Limb (tissue), 2 donors: Measurements from ENCODE around the gene UBE2L6.

Experiments used
- DNase-seq, 2 donors: peaks; one replicate each; pipeline ENCODE4 v3.0.0-alpha.2; 2016; ENCODE audit errors: extremely low spot score in 2 of 2

UBE2L6 gene

DNA sequence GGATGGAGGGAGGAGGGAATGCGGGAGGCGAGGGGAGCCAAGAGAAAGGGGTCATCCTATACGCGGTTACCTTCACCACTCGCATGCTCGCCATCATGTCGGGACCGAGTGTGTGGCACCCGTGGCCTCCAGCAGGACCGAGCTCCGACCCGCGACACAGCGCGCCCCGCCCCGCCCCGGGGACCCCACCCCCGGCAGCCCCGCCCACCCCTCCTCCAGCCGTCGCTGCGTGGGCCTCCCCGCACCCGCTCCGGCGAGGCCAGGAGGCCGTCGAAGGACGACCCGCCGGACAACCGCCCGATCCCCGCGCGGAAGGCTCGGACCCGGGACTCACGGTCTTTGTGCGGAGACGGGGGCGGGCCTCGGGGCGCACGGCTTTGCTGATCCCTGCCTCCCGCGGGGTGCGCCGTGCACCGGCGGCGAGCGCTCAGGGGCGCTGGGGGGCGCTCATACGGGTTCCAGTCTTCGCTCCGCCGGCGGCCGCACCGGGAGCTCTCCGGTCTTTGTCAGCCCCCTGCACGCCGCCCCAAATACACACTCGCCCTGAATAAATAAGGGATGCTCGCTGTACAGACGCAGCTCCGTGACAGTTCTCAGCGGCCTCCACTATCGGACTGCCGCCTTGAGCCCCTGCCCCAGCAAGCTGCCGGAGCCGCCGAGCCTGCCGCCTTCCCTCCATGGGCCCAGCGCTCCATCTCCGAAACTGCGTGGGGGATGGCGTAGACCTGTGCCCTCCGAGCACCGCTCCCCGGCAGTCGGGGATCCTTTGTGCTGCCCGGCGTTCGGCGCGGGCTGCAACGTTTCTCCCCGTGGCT is at the start of gene UBE2L6:
Gene UBE2L6 (minus strand): TSS at position 158 of the 815 bp plus-strand sequence. CDS start 61 bp downstream, at position 97.
- DNase-seq, result peak; percentile 38 to 83

DNA sequence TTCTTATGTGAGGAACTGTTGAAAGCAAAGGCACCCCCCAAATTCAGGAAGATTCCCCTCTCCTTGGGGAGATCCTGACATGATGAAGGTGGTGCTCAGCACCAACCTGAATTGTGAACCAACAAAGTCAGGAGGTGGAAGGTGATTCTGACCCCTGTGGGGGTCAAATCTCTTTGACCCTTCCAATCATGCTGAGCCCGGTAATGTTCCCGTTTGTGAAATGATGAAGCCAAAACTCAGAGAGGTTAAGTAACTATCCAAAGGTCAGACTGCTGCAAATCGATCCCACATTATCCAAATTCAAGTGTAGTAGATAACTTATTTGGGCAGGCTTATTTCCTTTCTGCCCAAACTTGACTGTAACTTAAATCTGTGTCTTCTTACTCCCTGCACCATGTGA is 49.1 kb upstream of the UBE2L6 start:
- no peak for DNase-seq

DNA sequence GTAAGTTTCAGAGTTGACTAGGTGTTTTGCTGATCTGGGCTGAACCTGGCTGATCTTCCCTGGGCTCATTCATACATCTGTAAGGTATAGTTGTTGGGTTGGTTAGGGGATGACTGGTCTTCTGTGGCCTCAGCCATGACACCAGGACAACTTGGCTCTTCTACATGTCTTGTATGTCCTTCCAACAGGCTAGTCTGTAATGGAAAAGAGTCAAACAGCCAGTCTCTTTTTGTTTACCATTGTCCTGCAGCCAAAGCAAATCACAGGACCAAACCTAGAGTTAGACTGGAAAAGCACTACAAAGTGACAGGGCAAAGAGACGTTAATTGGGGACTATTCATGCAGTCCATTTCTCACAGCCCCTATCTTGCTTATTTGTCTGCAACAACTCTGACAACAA is 47.8 kb upstream of the UBE2L6 start:
- no peak for DNase-seq

DNA sequence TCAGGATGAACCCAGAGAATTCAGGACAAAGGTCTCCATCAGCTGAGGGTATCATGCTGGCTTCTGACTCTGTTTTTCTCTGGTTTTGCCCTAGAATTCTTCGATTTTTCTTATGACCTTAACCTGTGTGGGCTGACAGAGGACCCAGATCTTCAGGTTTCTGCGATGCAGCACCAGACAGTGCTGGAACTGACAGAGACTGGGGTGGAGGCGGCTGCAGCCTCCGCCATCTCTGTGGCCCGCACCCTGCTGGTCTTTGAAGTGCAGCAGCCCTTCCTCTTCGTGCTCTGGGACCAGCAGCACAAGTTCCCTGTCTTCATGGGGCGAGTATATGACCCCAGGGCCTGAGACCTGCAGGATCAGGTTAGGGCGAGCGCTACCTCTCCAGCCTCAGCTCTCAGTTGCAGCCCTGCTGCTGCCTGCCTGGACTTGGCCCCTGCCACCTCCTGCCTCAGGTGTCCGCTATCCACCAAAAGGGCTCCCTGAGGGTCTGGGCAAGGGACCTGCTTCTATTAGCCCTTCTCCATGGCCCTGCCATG is 46.8 kb upstream of the UBE2L6 start:
- DNase-seq, result no peak

DNA sequence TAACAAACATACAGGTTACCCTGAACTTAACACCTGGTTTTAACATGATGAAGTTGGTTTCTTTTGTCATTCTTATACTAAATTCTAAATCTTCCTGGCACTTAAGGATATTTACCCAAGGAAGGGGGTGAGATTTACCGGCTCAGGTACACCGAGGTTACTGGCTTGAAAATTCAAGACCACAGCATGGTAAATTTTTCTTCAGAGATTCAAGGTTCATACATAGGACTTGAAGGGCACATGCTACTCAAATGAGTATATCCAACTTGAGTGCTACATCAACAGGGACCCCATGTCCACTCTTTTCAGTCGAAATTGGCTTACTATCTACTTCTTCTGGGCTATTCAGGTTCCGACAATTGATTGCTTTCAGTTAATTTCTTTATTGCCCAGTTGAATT is 42.7 kb upstream of the UBE2L6 start:
- no peak for DNase-seq

DNA sequence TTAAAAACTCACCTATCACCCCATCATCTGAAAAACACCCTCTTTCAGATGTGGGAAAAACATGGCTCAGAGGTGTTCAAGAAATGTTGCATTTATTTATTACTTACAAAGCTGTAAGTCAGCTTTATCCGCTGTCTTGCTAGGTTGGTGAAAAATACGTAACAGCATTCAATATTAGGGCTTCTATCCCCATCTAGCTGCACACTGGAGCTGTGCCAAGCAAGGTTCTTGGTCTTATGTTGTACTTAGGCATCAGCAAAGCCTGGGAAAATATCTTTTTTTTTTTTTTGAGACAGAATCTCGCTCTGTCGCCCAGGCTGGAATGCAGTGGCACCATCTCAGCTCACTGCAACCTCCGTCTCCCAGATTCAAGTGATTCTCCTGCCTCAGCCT is 37.6 kb upstream of the UBE2L6 start:
- DNase-seq, result no peak

DNA sequence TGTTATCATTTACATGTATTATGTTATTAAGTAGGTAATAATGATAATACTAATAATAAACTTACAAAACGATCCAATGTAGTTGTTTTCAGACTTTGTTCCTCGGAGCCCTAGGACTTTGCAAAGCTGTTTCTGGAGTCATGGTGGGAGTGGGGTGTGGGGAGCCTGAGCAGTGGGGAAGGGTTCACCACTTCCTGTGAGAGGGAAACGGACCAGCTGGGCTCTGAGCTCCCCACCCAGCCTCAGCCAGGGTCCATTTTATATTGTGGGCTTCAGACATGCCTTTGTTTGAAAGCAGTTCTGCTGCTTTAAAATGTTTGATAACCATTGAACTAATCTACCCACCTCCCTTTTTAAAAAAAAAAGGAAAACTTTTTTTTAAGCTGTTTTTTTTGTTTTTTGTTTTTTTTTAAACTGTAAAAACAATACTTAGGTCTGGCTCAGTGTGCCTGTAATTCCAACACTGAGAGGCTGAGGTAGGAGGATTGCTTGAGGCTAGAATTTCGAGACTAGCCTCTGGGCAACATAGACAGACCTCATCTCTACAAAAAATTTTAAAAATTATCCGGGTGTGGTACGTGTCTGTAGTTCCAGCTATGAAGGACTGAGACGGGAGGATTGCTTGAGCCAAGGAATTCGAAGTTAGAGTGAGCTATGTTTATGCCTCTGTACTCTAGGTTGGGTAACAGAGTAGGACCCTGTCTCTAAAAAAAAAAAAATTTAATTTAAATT is 37.0 kb upstream of the UBE2L6 start:
- DNase-seq, result no peak

DNA sequence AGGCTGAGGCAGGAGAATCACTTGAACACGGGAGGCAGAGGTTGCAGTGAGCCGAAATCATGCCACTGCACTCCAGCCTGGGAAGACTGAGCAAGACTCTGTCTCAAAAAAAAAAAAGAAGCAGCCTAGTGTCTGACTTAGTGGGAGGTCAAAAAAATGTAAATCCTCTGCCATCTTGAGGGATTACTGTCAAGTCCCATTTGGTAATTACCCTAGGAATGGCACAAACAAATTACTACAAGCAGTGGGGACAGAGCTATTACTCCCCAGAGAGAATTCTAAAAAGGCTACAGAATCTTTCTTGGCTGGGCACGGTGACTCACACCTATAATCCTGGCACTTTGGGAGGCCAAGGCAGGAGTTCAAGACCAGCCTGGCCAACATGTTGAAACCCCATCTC is 33.8 kb upstream of the UBE2L6 start:
- no peak for DNase-seq

DNA sequence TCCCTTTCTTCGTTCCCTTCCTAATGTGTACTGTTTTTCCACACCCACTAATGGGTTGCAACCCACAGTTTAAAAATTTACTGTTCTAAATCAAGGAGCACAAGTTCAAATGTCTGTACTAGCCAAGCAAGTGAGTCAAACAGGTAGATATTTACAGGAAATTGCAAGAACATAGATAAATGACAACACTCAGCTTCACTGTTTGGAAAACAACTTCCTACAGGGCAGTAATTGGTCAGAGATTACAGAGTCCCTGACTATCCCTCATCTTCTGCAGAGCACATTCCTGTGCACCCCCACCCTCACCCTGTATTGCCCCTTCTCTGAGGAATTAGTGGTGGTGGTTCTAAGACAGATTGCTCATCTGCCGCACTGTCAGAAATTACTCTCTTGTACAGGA is 31.9 kb upstream of the UBE2L6 start:
- DNase-seq, result no peak

DNA sequence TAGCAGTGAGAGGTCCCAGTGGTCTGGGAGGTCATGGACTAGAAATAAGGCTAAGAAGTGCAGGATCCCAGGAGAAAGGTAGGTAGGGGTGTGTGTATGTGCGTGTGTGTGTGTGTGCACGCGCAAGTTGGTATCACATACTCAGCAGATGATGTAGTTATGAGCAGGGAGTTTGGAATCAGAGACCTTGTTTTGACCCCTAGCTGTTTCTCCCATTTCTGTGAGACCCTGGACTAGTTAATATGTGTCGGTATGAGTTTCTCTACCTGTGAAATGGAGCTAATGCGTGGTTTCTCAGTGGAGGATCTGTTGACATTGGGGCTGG is 31.3 kb upstream of the UBE2L6 start:
- peak in 1 of 2 donors; percentile 45 for DNase-seq

DNA sequence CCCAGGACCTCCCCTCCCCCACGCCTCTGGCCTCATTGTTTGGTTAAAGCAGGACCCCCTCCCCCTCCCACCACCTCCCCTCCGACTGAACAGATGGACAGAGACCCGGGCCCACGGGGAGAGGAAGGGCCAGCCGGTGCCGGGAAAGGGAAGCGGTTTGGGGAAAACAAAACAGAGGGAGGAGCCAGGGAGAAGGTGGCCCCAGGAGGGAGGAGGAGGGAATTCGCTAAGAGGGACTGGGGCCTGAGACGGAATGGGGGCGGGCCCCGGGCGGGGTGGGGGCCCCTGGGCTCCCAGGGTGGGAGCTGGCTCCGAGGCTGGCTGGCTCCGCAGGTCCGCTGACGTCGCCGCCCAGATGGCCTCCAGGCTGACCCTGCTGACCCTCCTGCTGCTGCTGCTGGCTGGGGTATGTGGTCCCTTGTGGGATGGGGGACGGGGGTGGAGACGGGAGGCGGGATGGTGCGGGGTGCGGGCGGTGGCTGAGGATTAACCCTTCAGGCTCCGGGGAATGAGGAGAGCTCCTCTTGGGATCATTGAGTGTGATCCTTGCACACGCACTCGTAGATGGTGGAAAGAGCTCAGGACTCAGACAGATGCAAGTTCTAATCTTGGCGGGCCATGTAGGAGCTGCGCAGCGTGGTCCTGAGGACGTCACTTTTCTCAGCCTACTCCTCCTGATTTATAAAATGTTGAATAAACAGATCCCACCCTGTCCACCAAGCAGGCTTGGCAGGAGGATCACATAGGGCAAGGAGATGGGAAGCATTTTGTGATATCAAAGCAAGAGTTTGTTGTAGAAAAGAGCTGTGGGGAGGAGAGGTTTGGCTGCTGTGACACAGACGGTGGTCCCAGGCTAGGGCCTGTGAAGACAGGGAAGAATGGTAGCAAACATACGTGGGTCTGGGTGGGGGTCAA is 30.7 kb upstream of the UBE2L6 start:
- DNase-seq, result peak; percentile 83 to 84

DNA sequence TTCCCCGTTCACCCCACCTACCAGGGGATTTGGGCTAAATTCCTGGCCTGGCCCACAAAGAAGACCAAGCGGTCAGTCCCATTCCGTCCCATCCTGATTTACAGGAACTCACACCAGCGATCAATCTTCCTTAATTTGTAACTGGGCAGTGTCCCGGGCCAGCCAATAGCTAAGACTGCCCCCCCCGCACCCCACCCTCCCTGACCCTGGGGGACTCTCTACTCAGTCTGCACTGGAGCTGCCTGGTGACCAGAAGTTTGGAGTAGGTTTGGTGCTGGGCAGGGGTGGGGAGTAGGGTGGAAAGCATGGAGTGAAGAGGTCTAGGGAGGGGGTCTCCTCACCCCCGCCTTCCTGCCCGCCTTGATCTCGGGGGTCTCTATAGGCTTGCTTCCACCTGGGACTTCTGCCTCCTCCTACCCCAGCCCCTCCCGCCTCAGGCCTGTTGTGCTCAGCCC is 30.0 kb upstream of the UBE2L6 start, which contains the start of gene SERPING1:
Gene SERPING1 (plus strand): TSS at position 225 of the 455 bp plus-strand sequence. CDS start 586 bp downstream, outside the sequence.
- peak; percentile 27 to 74 for DNase-seq

DNA sequence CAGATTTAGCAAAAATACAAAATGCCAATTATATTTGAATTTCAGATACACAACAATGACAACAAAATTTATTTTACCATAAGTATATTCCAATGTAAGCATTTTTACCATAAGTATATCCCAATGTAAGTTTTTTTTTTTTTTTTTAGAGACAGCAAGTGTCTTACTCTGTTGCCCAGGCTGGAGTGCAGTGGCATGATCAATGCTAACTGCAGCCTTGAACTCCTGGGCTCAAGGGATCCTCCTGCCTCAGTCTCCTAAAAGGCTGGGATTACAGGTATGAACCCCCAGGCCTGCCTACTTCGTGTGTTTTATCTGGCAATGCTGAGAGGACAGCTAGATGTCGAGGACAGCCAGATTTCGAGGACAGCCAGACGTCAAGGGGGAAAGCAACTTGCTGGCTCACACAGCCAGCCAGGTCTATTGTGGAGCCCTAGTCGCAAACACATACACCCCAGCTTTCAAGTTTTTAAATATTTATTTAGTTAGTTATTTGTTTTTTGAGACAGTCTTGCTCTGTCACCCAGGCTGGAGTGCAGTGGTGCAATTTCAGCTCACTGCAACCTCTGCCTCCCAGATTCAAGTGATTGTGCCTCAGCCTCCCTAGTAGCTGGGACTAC is 28.9 kb upstream of the UBE2L6 start:
- no peak for DNase-seq

DNA sequence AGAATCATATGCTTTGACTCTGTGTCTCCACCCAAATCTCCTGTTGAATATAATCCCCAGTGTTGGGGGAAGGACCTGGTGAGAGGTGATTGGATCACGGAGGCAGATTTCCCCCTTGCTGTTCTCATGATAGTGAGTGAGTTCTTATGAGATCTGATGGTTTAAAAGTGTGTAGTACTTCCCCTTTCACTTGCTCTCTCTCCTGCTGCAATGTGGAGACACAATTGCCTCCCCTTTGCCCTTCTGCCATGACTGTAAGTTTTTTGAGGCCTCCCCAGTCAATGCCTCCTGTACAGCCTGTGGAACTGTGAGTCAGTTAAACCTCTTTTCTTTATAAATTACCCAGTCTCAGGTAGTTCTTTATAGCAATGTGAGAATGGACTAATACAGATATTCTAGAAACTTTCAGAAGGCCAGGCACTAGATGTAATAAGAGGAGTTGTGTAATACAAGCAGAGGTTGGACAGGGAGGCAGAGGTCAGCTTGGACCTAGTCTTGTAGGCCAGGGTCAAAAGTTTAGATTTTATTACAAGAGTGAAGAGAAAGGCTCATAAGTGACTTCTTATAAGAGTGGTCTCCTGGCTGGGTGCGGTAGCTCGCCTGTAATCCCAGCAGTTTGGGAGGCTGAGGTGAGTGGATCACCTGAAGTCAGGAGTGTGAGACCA is 20.7 kb upstream of the UBE2L6 start:
- DNase-seq, result no peak

DNA sequence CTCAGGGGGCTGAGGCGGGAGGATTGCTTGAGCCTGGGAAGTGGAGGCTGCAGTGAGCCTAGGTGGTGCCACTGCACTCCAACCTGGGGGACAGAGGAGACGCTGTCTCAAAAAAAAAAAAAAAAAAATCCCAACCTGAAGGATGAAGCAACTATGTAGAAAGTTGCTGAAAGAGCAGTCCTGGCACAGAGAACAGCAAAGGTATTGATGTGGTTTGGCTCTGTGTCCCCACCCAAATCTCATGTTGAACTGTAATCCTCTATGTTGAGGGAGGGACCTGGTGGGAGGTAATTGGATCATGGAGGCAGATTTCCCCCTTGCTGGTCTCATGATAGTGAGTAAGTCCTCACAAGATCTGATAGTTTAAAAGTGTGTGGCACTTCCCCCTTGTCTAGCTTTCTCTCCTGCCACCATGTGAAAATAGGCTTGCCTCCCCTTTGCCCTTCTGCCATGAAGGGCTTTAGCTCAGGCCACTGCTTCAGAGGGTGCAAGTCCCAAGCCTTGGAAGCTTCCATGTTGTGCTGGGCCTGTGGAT is 19.3 kb upstream of the UBE2L6 start:
- no peak for DNase-seq

DNA sequence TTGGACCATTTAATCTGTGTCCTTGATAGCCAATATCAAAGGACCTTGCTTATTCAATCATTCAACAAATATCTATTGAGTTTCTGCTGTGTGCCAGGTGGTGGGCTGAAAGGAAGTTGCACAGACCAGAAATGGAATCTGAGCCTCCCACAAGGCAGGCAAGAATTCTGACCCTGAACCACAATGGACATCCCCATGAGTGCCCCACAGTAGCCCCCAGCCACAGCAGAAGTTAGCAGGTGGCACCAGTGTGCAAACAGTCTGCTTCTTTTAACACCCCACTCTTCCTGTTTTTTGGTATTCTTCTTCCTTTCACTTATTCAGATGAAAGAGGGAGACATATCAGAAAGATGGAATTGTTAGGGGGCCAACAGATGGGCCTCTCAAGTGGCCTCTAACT is 17.8 kb upstream of the UBE2L6 start:
- no peak for DNase-seq

DNA sequence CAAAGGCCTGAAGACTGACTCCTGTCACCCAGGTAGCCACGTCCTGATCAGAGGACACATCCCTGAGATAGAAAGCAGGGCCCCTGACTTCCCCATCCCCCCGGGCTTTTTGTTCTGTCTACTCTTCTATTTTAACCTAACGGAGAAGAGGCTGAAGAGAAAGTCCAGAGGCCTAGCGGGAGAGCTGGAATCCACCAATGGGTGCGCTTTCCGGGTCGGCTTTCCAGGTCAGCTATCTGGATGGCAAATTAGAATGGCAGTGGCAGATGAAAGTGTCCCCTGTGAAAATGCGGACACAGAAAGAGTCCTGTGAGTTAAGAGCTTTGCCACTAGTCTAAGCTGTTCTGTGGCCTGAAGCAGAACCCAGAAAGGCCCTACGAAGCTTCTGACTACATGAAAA is 16.9 kb upstream of the UBE2L6 start:
- no peak for DNase-seq

DNA sequence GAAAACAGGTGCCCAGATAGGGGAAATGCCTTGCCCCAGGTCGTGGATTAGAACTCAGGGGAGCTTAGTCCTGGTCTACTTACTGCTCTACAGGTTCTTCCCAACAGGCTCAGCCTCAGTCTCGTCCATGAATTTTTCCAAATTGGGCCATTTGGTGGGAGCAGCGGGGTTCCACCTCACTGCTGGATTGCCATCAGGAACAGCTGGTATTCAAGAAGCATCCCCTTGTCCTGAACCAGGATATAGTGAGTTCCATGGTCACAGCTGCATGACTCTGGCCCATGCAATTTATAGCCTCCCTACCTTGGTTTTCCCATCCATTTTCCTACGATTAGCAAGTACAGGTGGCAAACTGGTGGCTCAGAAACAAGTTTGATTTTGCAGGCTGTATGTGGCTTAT is 6.6 kb upstream of the UBE2L6 start:
- no peak for DNase-seq

DNA sequence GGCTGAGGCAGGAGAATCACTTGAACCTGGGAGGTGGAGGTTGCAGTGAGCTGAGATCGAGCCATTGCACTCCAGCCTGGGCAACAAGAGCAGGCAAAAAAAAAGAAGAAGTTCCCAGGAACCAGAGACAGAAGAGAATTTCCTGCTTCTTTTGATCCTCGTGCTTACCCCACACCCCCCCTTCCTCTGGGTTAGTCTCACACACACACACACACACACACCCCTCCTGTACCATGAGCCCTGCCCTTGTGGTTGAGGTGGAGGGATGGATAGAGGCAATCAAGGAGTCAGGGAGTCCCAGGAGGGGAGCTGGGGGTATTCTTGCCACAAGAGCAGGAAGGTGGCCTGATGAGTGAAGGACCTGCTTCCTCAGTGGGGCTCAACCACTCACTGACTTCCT is 4.1 kb upstream of the UBE2L6 start:
- no peak for DNase-seq

DNA sequence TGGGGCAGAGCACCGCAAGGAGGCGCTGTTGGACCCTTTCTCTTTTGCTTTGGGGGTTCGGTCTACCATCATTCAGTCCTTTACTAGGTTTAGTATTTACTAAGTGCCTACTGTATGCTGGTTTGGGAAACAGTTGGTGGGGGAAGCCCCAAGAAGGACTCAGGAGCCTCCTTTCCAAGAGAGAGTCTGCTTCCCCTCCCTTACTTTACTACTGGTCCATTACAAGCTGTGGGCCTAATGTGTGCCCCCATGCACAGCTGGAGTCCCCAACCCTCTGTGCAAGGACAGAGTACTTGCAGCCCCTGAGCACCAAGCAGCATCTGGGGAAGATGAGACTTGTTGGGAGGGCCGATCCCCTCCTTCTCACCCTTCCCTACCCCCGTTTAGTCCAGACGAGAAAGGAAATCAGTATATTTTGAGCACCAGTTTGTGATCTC is 876 bp upstream of the UBE2L6 start:
- DNase-seq, result peak; percentile 80 to 93
